Ishikawa (cell line): ENCODE measurements around the gene ATP2C2.

Experiments used
- CREB1 ChIP-seq: IDR thresholded peaks from 2 replicates; pipeline ENCODE4 v1.6.1; 2012; ENCODE audit warnings: low read depth
- EP300 ChIP-seq: IDR thresholded peaks from 2 replicates; pipeline ENCODE4 v1.6.1; 2012; ENCODE audit warnings: borderline replicate concordance
- FOXM1 ChIP-seq: IDR thresholded peaks from 2 replicates; pipeline ENCODE4 v1.6.1; 2012; ENCODE audit warnings: low read depth, borderline replicate concordance
- RAD21 ChIP-seq: IDR thresholded peaks from 2 replicates; pipeline ENCODE4 v1.6.1; 2012; ENCODE audit warnings: low read depth
- TAF1 ChIP-seq: IDR thresholded peaks from 2 replicates; pipeline ENCODE4 v1.6.1; 2012; ENCODE audit warnings: low read depth, mild to moderate bottlenecking
- TCF12 ChIP-seq: IDR thresholded peaks from 2 replicates; pipeline ENCODE4 v1.6.1; 2012; ENCODE audit warnings: low read depth
- TF ChIP-seq, protein P1 (sequence below): IDR thresholded peaks from 2 replicates; pipeline ENCODE4 v1.6.1; 2012; ENCODE audit warnings: low read depth, mild to moderate bottlenecking

GRCh38 chr16:84471966-84472365 lies 103.6 kb downstream of the ATP2C2 start:
- TF ChIP-seq TAF1 (no peak), CREB1 (no peak), RAD21 (no peak), EP300 (no peak), FOXM1 (no peak), TCF12 (no peak)
- TF ChIP-seq, protein P1, sequence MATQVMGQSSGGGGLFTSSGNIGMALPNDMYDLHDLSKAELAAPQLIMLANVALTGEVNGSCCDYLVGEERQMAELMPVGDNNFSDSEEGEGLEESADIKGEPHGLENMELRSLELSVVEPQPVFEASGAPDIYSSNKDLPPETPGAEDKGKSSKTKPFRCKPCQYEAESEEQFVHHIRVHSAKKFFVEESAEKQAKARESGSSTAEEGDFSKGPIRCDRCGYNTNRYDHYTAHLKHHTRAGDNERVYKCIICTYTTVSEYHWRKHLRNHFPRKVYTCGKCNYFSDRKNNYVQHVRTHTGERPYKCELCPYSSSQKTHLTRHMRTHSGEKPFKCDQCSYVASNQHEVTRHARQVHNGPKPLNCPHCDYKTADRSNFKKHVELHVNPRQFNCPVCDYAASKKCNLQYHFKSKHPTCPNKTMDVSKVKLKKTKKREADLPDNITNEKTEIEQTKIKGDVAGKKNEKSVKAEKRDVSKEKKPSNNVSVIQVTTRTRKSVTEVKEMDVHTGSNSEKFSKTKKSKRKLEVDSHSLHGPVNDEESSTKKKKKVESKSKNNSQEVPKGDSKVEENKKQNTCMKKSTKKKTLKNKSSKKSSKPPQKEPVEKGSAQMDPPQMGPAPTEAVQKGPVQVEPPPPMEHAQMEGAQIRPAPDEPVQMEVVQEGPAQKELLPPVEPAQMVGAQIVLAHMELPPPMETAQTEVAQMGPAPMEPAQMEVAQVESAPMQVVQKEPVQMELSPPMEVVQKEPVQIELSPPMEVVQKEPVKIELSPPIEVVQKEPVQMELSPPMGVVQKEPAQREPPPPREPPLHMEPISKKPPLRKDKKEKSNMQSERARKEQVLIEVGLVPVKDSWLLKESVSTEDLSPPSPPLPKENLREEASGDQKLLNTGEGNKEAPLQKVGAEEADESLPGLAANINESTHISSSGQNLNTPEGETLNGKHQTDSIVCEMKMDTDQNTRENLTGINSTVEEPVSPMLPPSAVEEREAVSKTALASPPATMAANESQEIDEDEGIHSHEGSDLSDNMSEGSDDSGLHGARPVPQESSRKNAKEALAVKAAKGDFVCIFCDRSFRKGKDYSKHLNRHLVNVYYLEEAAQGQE, result no peak
